PFSK-1 (cell line): ENCODE measurements around the gene PGBD5.

ENCODE experiments used
- REST ChIP-seq, 2 experiments: IDR thresholded peaks; 2 replicates each; pipeline versions ENCODE4 v1.6.1 to v1.8.0; 2011 to 2012; ENCODE audit warnings: low read depth in 2 of 2, low read length in 2 of 2, control low read depth in 1 of 2, inconsistent platforms in 1 of 2, mild to moderate bottlenecking in 1 of 2, moderate library complexity in 1 of 2; ENCODE audit not compliant: insufficient read depth in 1 of 2
- TAF1 ChIP-seq: IDR thresholded peaks from 2 replicates; pipeline ENCODE4 v1.6.1; 2012; ENCODE audit warnings: low read length, control low read depth, borderline replicate concordance; ENCODE audit not compliant: insufficient read depth

GRCh38 chr1:230455291-230455690 is 29.2 kb upstream of the PGBD5 start:
- no peak for TF ChIP-seq TAF1
- no peak for TF ChIP-seq REST (IDR thresholded peaks at IDR 0.05; ENCODE audit: insufficient read depth in 1 of 2, low read depth in 2 of 2, low read length in 2 of 2)
